Mucosa of descending colon (tissue), 3 donors: ENCODE results near the gene DNASE2. TPM values are rescaled to one million over a fixed set of nuclear protein-coding genes. Genes with fewer than 3 reads are reported as not detected.

Experiments
- ATAC-seq: fragments of 200-7000 bp; cut with Tn5 transposase; one replicate; pipeline ENCODE4 v1.9.1; 2020; ENCODE audit warnings: mild to moderate bottlenecking, moderate library complexity
- DNase-seq, 3 donors: peaks; one replicate each; pipeline ENCODE4 v3.0.0-alpha.2; 2020
- H3K36me3 ChIP-seq: fragments of 200-600 bp; one replicate; pipeline ENCODE4 v1.8.0; 2021; ENCODE audit warnings: low read depth, mild to moderate bottlenecking
- H3K4me1 ChIP-seq: fragments of 200-600 bp; one replicate; pipeline ENCODE4 v1.8.0; 2021; ENCODE audit warnings: low read depth, mild to moderate bottlenecking
- H3K4me3 ChIP-seq: fragments of 200-600 bp; one replicate; pipeline ENCODE4 v1.8.0; 2021; ENCODE audit warnings: mild to moderate bottlenecking
- H3K9me3 ChIP-seq: fragments of 200-600 bp; one replicate; pipeline ENCODE4 v1.8.0; 2021; ENCODE audit warnings: mild to moderate bottlenecking
- intact Hi-C, 2 donors: fragments of 100-400 bp; cut with DNase I in 1 of 2; cut with micrococcal nuclease in 1 of 2; formaldehyde crosslinking; loops; one replicate each; pipeline versions ENCODE4 v1.11.0 to v1.11.1; 2022; cut with DNase I, micrococcal nuclease
- total RNA-seq, 3 donors: library from RNA; stranded (reverse); fragmentation: NEBNext Ultra II Directional in 2 of 3; extraction: Animal tissue kit (Norgen Biotek cat#: 25700) in 2 of 3; gene quantifications; one replicate each; pipeline versions ENCODE4 v1.2.1 to v1.2.4, GENCODE V29; 2021 to 2023
- TF ChIP-seq, protein P1 (sequence below): fragments of 200-600 bp; IDR thresholded peaks from one replicate; pipeline ENCODE4 v1.8.0; 2022; ENCODE audit warnings: antibody characterized with exemption, mild to moderate bottlenecking
- donor health status: DM: no; HTN: no; CAD: no; lungs with moderate emphysema.
- donor health status: DM: no; HTN: no; CAD: no.
- donor health status: DM: no; HTN: yes; CAD: no.

DNASE2 gene
- total RNA-seq, 3 donors from 2014 or later: 22.8 to 31.8 (median 30.3) TPM

DNA sequence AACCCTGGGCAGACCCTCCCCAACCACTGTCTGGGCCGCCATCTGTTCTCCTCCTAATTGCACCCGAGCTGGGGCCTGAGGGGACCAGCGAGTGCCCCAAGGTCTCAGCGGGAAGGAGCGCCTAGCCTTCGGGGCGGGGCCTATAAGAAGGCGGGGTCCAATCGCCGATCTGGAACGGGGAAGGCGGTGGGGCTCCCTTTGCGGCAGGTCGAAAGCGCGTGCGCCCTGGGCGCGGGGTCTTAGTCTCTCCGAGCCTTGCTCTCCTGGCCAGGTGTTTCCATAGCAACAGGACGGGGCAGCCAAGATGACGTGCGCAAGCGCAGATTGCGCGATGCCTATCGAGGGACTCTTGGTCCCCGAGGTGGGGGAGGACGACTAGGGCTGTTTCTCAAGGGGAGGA is 40.2 kb downstream of the DNASE2 start:
- intact Hi-C loops: no loop called here
- Histone ChIP-seq H3K4me1 (peaks cover 10% of the 10 kb centered on the region), H3K36me3 (no peaks in the 10 kb centered on the region), H3K4me3 (no peak overlapping the region), H3K9me3 (no peaks in the 10 kb centered on the region)
- TF ChIP-seq, protein P1, sequence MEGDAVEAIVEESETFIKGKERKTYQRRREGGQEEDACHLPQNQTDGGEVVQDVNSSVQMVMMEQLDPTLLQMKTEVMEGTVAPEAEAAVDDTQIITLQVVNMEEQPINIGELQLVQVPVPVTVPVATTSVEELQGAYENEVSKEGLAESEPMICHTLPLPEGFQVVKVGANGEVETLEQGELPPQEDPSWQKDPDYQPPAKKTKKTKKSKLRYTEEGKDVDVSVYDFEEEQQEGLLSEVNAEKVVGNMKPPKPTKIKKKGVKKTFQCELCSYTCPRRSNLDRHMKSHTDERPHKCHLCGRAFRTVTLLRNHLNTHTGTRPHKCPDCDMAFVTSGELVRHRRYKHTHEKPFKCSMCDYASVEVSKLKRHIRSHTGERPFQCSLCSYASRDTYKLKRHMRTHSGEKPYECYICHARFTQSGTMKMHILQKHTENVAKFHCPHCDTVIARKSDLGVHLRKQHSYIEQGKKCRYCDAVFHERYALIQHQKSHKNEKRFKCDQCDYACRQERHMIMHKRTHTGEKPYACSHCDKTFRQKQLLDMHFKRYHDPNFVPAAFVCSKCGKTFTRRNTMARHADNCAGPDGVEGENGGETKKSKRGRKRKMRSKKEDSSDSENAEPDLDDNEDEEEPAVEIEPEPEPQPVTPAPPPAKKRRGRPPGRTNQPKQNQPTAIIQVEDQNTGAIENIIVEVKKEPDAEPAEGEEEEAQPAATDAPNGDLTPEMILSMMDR: no peak
- DNase-seq: peak; percentile 32 to 54 (median 46)
- no peak for ATAC-seq

DNA sequence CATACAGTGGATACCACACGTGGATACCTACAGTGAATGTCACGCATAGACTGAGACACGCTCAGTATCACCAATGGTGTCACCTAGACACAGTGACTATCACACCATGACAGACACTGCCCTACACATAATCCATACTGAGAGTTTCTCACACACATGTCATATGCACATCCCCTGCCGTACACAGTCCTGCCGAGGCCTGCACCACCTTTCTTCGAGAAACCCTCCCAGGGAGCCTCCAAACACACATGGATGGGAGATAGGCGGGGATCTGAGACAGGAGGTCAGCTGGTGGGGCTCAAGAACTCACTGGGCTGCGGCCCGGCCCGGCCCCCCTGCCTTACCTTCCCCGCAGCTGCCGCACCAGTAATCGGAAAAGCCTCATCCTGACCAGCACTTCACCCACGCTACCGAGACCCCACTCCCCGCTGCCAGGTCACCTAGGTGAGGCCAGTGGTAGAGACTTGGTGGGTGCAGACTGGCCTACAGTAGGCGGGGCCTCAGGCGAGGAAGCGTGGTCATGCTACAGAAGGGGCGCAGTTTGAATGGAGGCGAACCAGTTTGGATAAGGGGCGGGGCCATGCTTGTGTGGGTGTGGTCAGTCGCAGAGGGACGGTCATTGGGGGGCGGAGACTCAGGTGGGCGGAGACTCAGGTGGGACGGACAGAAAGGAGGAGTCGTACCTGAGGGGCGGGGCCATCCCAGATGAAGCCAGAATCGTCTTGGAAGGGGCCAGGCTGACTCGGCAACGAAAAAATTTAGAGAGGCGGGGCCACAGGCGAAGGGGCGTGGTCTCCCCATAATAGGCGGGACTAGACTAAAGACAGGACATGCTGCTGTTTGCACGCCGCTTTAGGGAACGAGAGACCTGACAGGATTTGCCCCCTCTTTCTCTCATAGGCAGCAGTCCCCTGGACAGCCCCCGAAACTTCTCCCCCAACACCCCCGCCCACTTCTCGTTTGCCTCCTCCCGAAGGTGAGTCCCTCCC is 40.9 kb downstream of the DNASE2 start:
- DNase-seq: peak; percentile 83 to 89 (median 87)
- no peaks in the 10 kb centered on the region for H3K9me3 ChIP-seq
- no peaks in the 10 kb centered on the region for H3K36me3 ChIP-seq
- ATAC-seq: peak; percentile 92
- intact Hi-C loops: no loop called here
- TF ChIP-seq, protein P1: no peak
- no peak overlapping the region for H3K4me3 ChIP-seq
- H3K4me1 ChIP-seq: peaks cover 10% of the 10 kb centered on the region

DNA sequence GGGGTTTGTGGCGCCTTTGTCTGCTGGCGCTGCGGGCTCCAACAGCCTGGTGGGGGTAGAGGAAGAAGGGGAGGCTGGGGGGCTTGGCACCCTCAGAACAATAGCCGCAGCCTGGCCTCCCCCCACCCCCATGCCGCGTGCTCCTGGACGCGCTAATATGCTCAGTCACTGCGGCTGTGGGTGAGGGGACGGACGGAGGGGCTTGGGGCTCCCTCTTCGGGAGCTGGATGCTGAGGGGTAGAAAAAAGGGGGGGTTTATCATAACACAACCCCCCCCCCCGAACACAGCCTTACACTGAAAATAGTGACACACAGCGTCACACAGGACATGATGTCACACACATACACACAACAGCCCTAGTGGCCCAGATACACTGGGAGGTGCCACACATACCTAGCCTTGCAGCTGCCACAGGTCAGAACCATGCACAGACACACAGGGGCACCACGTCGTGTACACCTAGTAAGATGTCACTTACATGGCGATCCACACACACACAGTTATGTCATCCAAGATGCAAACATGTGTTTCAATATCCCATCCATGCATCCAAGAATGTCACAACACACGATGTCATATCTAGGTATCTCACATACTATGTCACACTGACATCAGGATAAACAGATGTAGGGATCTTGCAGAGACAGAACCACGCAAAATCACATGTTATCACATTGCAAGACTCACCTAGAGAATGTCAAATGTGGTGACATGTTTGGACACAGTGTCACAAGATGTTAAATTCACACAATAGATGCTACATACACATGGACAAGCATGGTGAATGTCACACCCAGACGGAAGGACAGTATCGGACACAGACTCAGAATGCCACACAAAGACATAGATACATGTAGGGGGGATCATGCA is 42.1 kb downstream of the DNASE2 start:
- Histone ChIP-seq H3K36me3 (no peaks in the 10 kb centered on the region), H3K4me3 (no peak overlapping the region), H3K9me3 (no peaks in the 10 kb centered on the region), H3K4me1 (peaks cover 10% of the 10 kb centered on the region)
- TF ChIP-seq, protein P1: no peak
- intact Hi-C loops: no loop called here
- ATAC-seq (no peak), DNase-seq (peak in 1 of 3 donors; percentile 47)

DNA sequence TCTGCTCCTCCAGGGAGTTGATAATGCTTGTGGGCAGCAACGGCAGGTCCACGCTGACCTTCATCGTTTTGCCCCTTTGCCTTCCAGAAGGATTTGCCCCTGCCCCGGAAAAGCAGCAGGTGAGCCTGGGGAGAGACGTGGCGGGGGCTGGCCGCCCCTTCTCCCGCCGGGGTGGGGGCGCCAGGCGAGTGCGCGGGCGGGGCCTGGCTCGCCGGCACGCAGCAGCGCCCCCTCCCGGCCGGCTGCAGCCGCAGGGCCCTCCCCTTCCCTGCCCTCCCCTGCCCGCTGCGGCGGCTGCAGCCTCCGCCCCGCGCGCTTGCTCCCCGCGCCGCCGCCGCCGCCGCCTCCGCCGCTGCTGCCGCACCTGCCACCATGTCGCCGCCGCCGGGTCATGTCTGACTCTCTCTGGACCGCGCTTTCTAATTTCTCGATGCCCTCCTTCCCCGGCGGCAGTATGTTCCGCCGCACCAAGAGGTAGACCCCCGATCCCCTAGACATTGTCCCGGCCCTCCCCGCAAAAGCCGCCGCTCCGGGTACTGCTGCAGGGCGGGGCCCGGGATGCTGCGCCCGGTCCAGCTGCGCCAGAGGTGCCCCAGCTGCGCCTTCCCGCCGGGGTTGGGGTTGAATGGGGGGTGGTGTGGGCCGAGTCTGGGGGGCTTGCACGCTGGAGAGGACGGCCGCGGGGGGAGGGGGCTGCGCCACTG is 42.9 kb downstream of the DNASE2 start, which contains the start of gene MAST1:
Gene MAST1 (plus strand): TSS at position 334 of the 704 bp plus-strand sequence. CDS start 58 bp downstream, at position 392.
- TF ChIP-seq, protein P1: peak; percentile 46
- peak; percentile 51 to 68 (median 52) for DNase-seq
- Histone ChIP-seq H3K36me3 (no peaks in the 10 kb centered on the region), H3K9me3 (no peaks in the 10 kb centered on the region), H3K4me1 (peaks cover 13% of the 10 kb centered on the region), H3K4me3 (no peak within 1 kb of the TSS)
- intact Hi-C loops: no loop called here
- peak; percentile 79 for ATAC-seq

DNA sequence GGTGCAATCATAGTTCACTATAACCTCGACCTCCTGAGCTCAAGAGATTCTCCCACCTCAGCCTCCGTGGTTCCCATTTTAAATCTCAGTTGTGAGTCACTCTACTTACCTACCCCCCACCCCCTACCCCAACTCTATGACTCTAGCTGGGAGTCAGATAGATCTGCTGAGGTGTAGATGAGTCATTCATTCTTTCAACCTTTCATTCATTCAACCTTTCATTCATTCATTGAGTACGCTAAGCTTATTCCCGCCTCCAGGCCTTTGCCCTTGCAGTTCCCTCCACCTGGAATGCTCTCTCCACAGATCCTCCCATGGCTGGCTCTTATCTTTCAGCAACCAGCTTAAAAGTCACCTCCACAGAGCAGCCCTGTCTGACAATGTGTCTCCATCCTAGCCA is 44.0 kb downstream of the DNASE2 start:
- TF ChIP-seq, protein P1: no peak
- no peak overlapping the region for H3K4me3 ChIP-seq
- peaks cover 16% of the 10 kb centered on the region for H3K4me1 ChIP-seq
- ATAC-seq (no peak), DNase-seq (no peak)
- intact Hi-C loops: no loop called here
- no peaks in the 10 kb centered on the region for H3K9me3 ChIP-seq
- no peaks in the 10 kb centered on the region for H3K36me3 ChIP-seq
